GM12878 (cell line): ENCODE measurements around the gene GTPBP4. TPM values are rescaled to one million over a fixed set of nuclear protein-coding genes. Genes with fewer than 3 reads are reported as not detected.
A peak's percentile ranks its signal among the peaks of the same experiment; 100 is the strongest.

ENCODE experiments used
- ATAC-seq: fragments of 200-7000 bp; cut with Tn5 transposase; 3 replicates; pipeline ENCODE4 v1.9.1; 2020; ENCODE audit warnings: mild to moderate bottlenecking, moderate library complexity
- BruUV-seq: library from RNA; stranded (reverse); fragments of 400-500 nt; replicated peaks from 2 replicates; lab custom pipeline; 2021; lab: Mats Ljungman, UMichigan
- CTCF ChIA-PET: fragments of 300-600 bp; sonication (Branson Sonifier 250); formaldehyde crosslinking; extraction: SDS; loops from one replicate; lab custom pipeline; 2021; ENCODE audit warnings: inconsistent platforms; lab: Yijun Ruan, JAX
- POLR2A ChIA-PET: fragments of 350-600 bp; formaldehyde crosslinking; extraction: SDS; loops from one replicate; lab custom pipeline; 2021; ENCODE audit warnings: inconsistent platforms; lab: Charles Lee
- RAD21 ChIA-PET: fragments of 300-600 bp; sonication (Branson Sonifier 250); formaldehyde crosslinking; loops from one replicate; lab custom pipeline; 2023; ENCODE audit warnings: antibody characterized with exemption; ENCODE audit not compliant: unreplicated experiment; lab: Charles Lee
- SMC1A ChIA-PET: fragments of 300-600 bp; sonication (Branson Sonifier 250); formaldehyde crosslinking; loops from one replicate; lab custom pipeline; 2023; ENCODE audit not compliant: unreplicated experiment, uncharacterized antibody; lab: Charles Lee
- DNase-seq: peaks from one replicate; pipeline ENCODE4 v3.0.0-alpha.2; 2011; ENCODE audit warnings: low read depth, low spot score
- FAIRE-seq: peaks from 3 replicates; lab custom pipeline; 2011; peaks lifted over from hg19 to GRCh38; lab: Jason Lieb, UNC
- H2AFZ ChIP-seq: 2 replicates; pipeline ENCODE4 v1.6.0; 2011; ENCODE audit warnings: low read depth, low read length, control low read depth; ENCODE audit not compliant: control insufficient read depth
- H3K27ac ChIP-seq: 2 replicates; pipeline ENCODE4 v1.5.1; 2011; ENCODE audit warnings: control low read depth; ENCODE audit not compliant: control insufficient read depth, insufficient read depth
- H3K27me3 ChIP-seq, 2 experiments: replicated peaks in 1 of 2; 2 replicates each; pipeline versions ENCODE4 v1.6.0 to v1.6.1; 2011; ENCODE audit warnings: low read length in 1 of 2; ENCODE audit not compliant: control insufficient read depth in 2 of 2, insufficient read depth in 2 of 2
- H3K36me3 ChIP-seq, 2 experiments: 2 replicates each; pipeline ENCODE4 v1.5.1; 2011; ENCODE audit warnings: low read length in 1 of 2; ENCODE audit not compliant: control insufficient read depth in 2 of 2, insufficient read depth in 2 of 2
- H3K4me1 ChIP-seq: 2 replicates; pipeline ENCODE4 v1.6.1; 2011; ENCODE audit warnings: mild to moderate bottlenecking, low read length, moderate library complexity, mixed read lengths; ENCODE audit not compliant: control insufficient read depth, insufficient read depth
- H3K4me2 ChIP-seq: 2 replicates; pipeline ENCODE4 v1.6.0; 2011; ENCODE audit warnings: control low read depth; ENCODE audit not compliant: control insufficient read depth, insufficient read depth
- H3K4me3 ChIP-seq: fragments of 200-600 bp; sonication (generic); 2 replicates; pipeline ENCODE4 v1.5.1; 2016
- H3K79me2 ChIP-seq: 2 replicates; pipeline ENCODE4 v1.6.0; 2011; ENCODE audit warnings: low read length; ENCODE audit not compliant: control insufficient read depth, insufficient read depth
- H3K9ac ChIP-seq: 2 replicates; pipeline ENCODE4 v1.8.0; 2011; ENCODE audit warnings: low read length, control low read depth, mixed read lengths; ENCODE audit not compliant: control insufficient read depth, insufficient read depth
- H3K9me3 ChIP-seq: replicated peaks from 3 replicates; pipeline ENCODE4 v1.5.1; 2011; ENCODE audit warnings: mild to moderate bottlenecking, low read length; ENCODE audit not compliant: control insufficient read depth, insufficient read depth
- H4K20me1 ChIP-seq: 2 replicates; pipeline ENCODE4 v1.6.0; 2011; ENCODE audit not compliant: control insufficient read depth, insufficient read depth
- CREB1 ChIP-seq: IDR thresholded peaks from 2 replicates; pipeline ENCODE4 v1.6.1; 2012; ENCODE audit warnings: low read depth, mild to moderate bottlenecking, inconsistent platforms
- EP300 ChIP-seq, 2 experiments: fragments of 150-350 bp in 1 of 2; IDR thresholded peaks; 2 replicates each; pipeline ENCODE4 v1.6.1; 2011 to 2012; ENCODE audit warnings: low read depth in 2 of 2, low read length in 2 of 2, borderline replicate concordance in 1 of 2, improper control_type of control experiment in 1 of 2, inconsistent platforms in 1 of 2; ENCODE audit not compliant: control insufficient read depth in 1 of 2
- FOS ChIP-seq: IDR thresholded peaks from 3 replicates; pipeline ENCODE4 v1.6.1; 2011; ENCODE audit warnings: borderline replicate concordance; ENCODE audit not compliant: insufficient read length; ENCODE audit errors: extremely low read depth
- HCFC1 ChIP-seq: fragments of 150-350 bp; IDR thresholded peaks from 2 replicates; pipeline ENCODE4 v1.6.1; 2014; ENCODE audit warnings: low read length
- HDGF ChIP-seq: fragments of 450-650 bp; IDR thresholded peaks from 2 replicates; pipeline ENCODE4 v1.6.1; 2016; ENCODE audit warnings: antibody characterized with exemption
- IKZF2 ChIP-seq, 2 experiments: fragments of 450-650 bp; IDR thresholded peaks; 2 replicates each; pipeline ENCODE4 v1.6.1; 2017; ENCODE audit warnings: mild to moderate bottlenecking in 2 of 2, moderate library complexity in 2 of 2
- KDM1A ChIP-seq: fragments of 200-600 bp; sonication (generic); IDR thresholded peaks from 2 replicates; pipeline ENCODE4 v1.6.1; 2016; ENCODE audit warnings: borderline replicate concordance
- LARP7 ChIP-seq: fragments of 450-650 bp; IDR thresholded peaks from 2 replicates; pipeline ENCODE4 v1.6.1; 2017; ENCODE audit warnings: mild to moderate bottlenecking
- MTA3 ChIP-seq: IDR thresholded peaks from 2 replicates; pipeline ENCODE4 v1.6.1; 2012; ENCODE audit warnings: low read length, inconsistent platforms, borderline replicate concordance
- NFYA ChIP-seq: IDR thresholded peaks from 2 replicates; pipeline ENCODE4 v1.6.1; 2011; ENCODE audit warnings: low read depth, mild to moderate bottlenecking, low read length, improper control_type of control experiment, borderline replicate concordance
- NFYB ChIP-seq: IDR thresholded peaks from 2 replicates; pipeline ENCODE4 v1.6.1; 2011; ENCODE audit warnings: low read depth, mild to moderate bottlenecking, low read length, improper control_type of control experiment, moderate library complexity; ENCODE audit not compliant: insufficient read depth
- TCF3 ChIP-seq: IDR thresholded peaks from 2 replicates; pipeline ENCODE4 v1.6.1; 2012; ENCODE audit warnings: low read depth, mild to moderate bottlenecking, low read length, borderline replicate concordance; ENCODE audit not compliant: insufficient read depth
- WGBS: methylation state at CpG from one replicate; pipeline ENCODE4 v1.1.6; 2016; ENCODE audit warnings: low lambda C conversion rate; ENCODE audit not compliant: insufficient replicate concordance, insufficient coverage; ENCODE audit errors: missing lambda C conversion rate; 5-methylcytosine and 5-hydroxymethylcytosine counted together
- in situ Hi-C: fragments of 300-500 bp; cut with MboI; formaldehyde crosslinking; loops from 9 replicates; pipeline ENCODE4 v1.14.3; 2018; ENCODE audit warnings: mixed read lengths
- intact Hi-C: fragments of 100-400 bp; cut with micrococcal nuclease; formaldehyde crosslinking; loops from one replicate; pipeline ENCODE4 v1.14.2; 2022; ENCODE audit not compliant: unreplicated experiment
- polyA plus RNA-seq, 11 experiments: library from polyadenylated mRNA; depleted of rRNA in 4 of 11; unstranded in 6 of 11; stranded (reverse) in 5 of 11; fragments of >200 nt; fragmentation: Nextera tagmentation in 4 of 11; fragmentation: Illumina TruSeq in 1 of 11; extraction: Ambion mirVana in 4 of 11; extraction: Trizol in 1 of 11; gene quantifications; 1 replicate in 1 of 11; 2 replicates in 10 of 11; pipeline versions ENCODE4 v1.2.1 to v1.2.3, GENCODE V29; 2011 to 2016; ENCODE audit warnings: inconsistent platforms in 2 of 11, missing spikeins in 2 of 11, low read depth in 1 of 11
- total RNA-seq, 4 experiments: library from RNA; depleted of rRNA in 3 of 4; stranded (reverse); fragments of >200 nt in 3 of 4; fragmentation: Illumina TruSeq in 1 of 4; extraction: Trizol in 1 of 4; gene quantifications; 2 replicates each; pipeline versions ENCODE4 v1.2.1 to v1.2.3, GENCODE V29; 2013 to 2021
- TF ChIP-seq, protein P1 (sequence below): IDR thresholded peaks from 2 replicates; pipeline ENCODE4 v1.6.1; 2011; ENCODE audit warnings: borderline replicate concordance, low read depth, mild to moderate bottlenecking, moderate library complexity, low read length; ENCODE audit not compliant: insufficient read depth, poor library complexity, severe bottlenecking
- TF ChIP-seq, protein P2 (sequence below): fragments of 450-650 bp; IDR thresholded peaks from 2 replicates; pipeline ENCODE4 v1.6.1; 2018; ENCODE audit warnings: borderline replicate concordance, mild to moderate bottlenecking; ENCODE audit not compliant: partially characterized antibody
- TF ChIP-seq, protein P3 (sequence below), 3 experiments: IDR thresholded peaks in 2 of 3; conservative IDR thresholded peaks in 1 of 3; 2 replicates each; pipeline ENCODE4 v1.5.1; 2011; ENCODE audit warnings: low read depth in 3 of 3, low read length in 3 of 3, mild to moderate bottlenecking in 3 of 3, control low read depth in 2 of 3, moderate library complexity in 2 of 3, inconsistent platforms in 1 of 3, mixed read lengths in 1 of 3; ENCODE audit not compliant: control insufficient read depth in 2 of 3, insufficient read depth in 1 of 3; ENCODE audit errors: extremely low read depth in 1 of 3

GTPBP4 gene
- total and polyA plus RNA-seq, 10 of the 15 experiments (the other 5 are each of a cell fraction or from before 2014, with no cell fraction given): 58.5 to 118 (median 71.4) TPM

DNA sequence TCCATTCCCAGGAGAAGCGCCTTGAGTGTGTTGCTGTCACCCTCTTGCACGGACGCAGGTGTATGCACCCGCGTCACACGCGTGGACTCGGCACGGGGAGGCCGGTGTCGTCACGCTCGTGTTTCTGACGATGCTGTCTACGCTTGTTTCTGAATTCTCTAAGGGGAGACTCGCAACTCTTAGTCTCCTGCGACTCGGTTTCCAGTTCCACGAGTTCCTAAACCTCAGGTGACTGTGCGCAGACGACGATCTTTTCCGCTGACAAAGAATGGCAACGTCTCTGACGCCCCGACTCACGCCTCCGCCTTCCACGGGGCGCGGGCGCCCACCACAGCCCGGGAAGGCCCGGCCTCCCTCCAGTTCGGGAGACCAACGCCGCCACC lies 60.1 kb downstream of the GTPBP4 start (continued):
- TF ChIP-seq LARP7 (peak; percentile 28), NFYB (no peak), TCF3 (no peak; the same call in 1 of the 2 replicates), CREB1 (peak; percentile 86), NFYA (no peak), KDM1A (no peak)
- TF ChIP-seq, protein P1, sequence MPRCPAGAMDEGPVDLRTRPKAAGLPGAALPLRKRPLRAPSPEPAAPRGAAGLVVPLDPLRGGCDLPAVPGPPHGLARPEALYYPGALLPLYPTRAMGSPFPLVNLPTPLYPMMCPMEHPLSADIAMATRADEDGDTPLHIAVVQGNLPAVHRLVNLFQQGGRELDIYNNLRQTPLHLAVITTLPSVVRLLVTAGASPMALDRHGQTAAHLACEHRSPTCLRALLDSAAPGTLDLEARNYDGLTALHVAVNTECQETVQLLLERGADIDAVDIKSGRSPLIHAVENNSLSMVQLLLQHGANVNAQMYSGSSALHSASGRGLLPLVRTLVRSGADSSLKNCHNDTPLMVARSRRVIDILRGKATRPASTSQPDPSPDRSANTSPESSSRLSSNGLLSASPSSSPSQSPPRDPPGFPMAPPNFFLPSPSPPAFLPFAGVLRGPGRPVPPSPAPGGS: peak; percentile 27

DNA sequence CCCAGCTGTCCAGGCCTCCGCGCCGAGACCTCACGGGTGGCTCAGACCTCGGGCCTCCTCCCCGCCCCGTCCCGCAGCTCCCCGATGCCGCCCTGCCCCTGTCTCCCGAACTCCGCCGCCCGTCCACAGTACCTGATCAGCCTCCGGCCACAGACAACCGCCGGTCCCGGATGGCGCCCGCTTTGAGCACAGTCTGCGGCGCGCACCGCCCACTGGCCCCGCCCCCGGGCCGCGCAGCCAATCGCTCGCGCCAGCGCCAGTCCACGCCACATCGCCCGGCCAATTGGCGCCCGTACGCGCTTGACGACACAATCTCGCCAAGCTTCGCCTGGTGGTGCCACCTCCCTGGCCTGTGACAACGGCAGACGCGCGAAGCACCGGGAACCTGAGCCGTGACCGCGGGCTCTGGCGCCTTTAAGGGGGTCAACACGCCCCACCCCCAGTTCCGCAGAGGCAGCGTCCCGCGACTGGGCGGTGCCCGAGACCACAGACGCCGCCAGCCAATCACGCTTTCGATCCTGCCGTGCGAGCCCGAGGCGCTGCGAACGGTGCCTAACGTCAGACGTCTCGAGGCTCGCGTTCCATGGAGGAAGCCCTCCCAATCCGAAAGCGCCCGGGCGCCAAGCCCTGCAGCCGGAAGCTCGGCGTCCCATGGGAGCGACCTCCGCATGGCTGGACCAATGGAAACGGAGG lies 60.6 kb downstream of the GTPBP4 start, which contains the start of gene IDI1:
IDI1 (minus strand) TSS at position 388 of the 693 bp plus-strand sequence; CDS start at position 272, 116 bp downstream.
- Histone ChIP-seq H3K9me3 (no peaks in the 10 kb centered on the region), H3K4me1 (peaks cover 5% of the 10 kb centered on the region), H3K27ac (peak within 1 kb of the TSS; percentile 96), H3K4me3 (peak within 1 kb of the TSS; percentile 95), H3K36me3 (peaks cover 0 to 12% of the 10 kb centered on the region in 2 experiments; a peak in 2 of 4 replicates), H3K4me2 (peak within 1 kb of the TSS; percentile 95), H3K9ac (peak within 1 kb of the TSS; percentile 92), H4K20me1 (peaks cover 3% of the 10 kb centered on the region; the same call in 1 of the 2 replicates), H3K27me3 (no peaks in the 10 kb centered on the region), H3K79me2 (peaks cover 80% of the 10 kb centered on the region), H2AFZ (peak within 1 kb of the TSS; percentile 58)
- ATAC-seq (peak; percentile 87), FAIRE-seq (peak; percentile 86), DNase-seq (peak; percentile 96)
- ChIA-PET RAD21 (interaction anchor here (1.1 to 3.1 kb wide), 6 partner anchors 12 to 164 kb away, joined by 4 to 9 read pairs (median 4); partner anchors contain the start of gene GTPBP4), POLR2A (interaction anchor here (0.6 to 3.6 kb wide), 9 partner anchors 9 to 181 kb away, joined by 3 to 19 read pairs (median 7); partner anchors contain the start of gene LARP4B), CTCF (interaction anchor here (1.0 to 2.1 kb wide), 3 partner anchors 9 to 26 kb away, joined by 3 to 8 read pairs (median 6); no protein-coding TSS in a partner anchor), SMC1A (interaction anchor here (0.6 to 1.9 kb wide), 5 partner anchors 9 to 581 kb away, joined by 3 to 6 read pairs (median 4); partner anchors contain the start of gene GTPBP4)
- under 1% methylated on average over 74 of the region's 83 CpGs for WGBS
- intact Hi-C loops: loop anchor here (2.0 kb wide), 1 partner anchor 118 kb away; the partner anchor contains the start of gene LARP4B
- in situ Hi-C loops: no loop called here
- BruUV-seq: no TSS peak
- TF ChIP-seq HCFC1 (peak; percentile 49), CREB1 (peak; percentile 97), HDGF (peak; percentile 87), FOS (peak; percentile 43), IKZF2 (IDR thresholded peaks at IDR 0.05) (peak in 1 of 2 experiments; percentile 64; a peak in 3 of 4 replicates), EP300 (IDR thresholded peaks at IDR 0.05; ENCODE audit: borderline replicate concordance in 1 of 2, control insufficient read depth in 1 of 2, low read depth in 2 of 2, low read length in 2 of 2) (peak; percentile 62 to 65; a peak in 3 of 4 replicates), MTA3 (no peak)
- TF ChIP-seq, protein P2, sequence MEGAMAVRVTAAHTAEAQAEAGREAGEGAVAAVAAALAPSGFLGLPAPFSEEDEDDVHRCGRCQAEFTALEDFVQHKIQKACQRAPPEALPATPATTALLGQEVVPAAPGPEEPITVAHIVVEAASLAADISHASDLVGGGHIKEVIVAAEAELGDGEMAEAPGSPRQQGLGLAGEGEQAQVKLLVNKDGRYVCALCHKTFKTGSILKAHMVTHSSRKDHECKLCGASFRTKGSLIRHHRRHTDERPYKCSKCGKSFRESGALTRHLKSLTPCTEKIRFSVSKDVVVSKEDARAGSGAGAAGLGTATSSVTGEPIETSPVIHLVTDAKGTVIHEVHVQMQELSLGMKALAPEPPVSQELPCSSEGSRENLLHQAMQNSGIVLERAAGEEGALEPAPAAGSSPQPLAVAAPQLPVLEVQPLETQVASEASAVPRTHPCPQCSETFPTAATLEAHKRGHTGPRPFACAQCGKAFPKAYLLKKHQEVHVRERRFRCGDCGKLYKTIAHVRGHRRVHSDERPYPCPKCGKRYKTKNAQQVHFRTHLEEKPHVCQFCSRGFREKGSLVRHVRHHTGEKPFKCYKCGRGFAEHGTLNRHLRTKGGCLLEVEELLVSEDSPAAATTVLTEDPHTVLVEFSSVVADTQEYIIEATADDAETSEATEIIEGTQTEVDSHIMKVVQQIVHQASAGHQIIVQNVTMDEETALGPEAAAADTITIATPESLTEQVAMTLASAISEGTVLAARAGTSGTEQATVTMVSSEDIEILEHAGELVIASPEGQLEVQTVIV: peak; percentile 97
- TF ChIP-seq, protein P3, sequence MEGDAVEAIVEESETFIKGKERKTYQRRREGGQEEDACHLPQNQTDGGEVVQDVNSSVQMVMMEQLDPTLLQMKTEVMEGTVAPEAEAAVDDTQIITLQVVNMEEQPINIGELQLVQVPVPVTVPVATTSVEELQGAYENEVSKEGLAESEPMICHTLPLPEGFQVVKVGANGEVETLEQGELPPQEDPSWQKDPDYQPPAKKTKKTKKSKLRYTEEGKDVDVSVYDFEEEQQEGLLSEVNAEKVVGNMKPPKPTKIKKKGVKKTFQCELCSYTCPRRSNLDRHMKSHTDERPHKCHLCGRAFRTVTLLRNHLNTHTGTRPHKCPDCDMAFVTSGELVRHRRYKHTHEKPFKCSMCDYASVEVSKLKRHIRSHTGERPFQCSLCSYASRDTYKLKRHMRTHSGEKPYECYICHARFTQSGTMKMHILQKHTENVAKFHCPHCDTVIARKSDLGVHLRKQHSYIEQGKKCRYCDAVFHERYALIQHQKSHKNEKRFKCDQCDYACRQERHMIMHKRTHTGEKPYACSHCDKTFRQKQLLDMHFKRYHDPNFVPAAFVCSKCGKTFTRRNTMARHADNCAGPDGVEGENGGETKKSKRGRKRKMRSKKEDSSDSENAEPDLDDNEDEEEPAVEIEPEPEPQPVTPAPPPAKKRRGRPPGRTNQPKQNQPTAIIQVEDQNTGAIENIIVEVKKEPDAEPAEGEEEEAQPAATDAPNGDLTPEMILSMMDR (IDR thresholded peaks at IDR 0.05 in 2 of 3, conservative IDR thresholded peaks at IDR 0.05 in 1 of 3; ENCODE audit: control insufficient read depth in 2 of 3, extremely low read depth in 1 of 3, insufficient read depth in 1 of 3, low read depth in 3 of 3, low read length in 3 of 3): 0 out of 6 replicates have a peak, but pooled peaks of 1 of the 3 experiments have one; percentile 3
